Measurements from ENCODE around the gene AATK. TPM values are rescaled to one million over a fixed set of nuclear protein-coding genes. Genes with fewer than 3 reads are reported as not detected.

AATK gene
- total RNA-seq, 1 experiment from 2014 or later, result 0.46 TPM

- H3K4me3 ChIP-seq, result no peak overlapping the region
- no peaks in the 10 kb centered on the region for H3K79me2 ChIP-seq (ENCODE audit: low read depth)
- H3K27me3 ChIP-seq (ENCODE audit: insufficient read depth, low read depth), result no peaks in the 10 kb centered on the region
- TF ChIP-seq CTCF (conservative IDR thresholded peaks at IDR 0.05) (no peak), EZH2 (IDR thresholded peaks at IDR 0.05; ENCODE audit: low read depth) (no peak)
- H4K20me1 ChIP-seq (ENCODE audit: insufficient read depth), result peaks cover 11% of the 10 kb centered on the region; the same call in 1 of the 2 replicates
- no peak overlapping the region for H3K27ac ChIP-seq
- no peak overlapping the region for H3K4me2 ChIP-seq
- H2AFZ ChIP-seq, result no peak overlapping the region
- ChIA-PET POLR2A (ENCODE audit: unreplicated experiment) (no interaction called here), CTCF (interaction anchor here (0.7 kb wide), 1 partner anchor 172 kb away, joined by 3 read pairs; the partner anchor contains the start of genes NDUFAF8 and TEPSIN)
- no peaks in the 10 kb centered on the region for H3K36me3 ChIP-seq (ENCODE audit: low read depth)
- no peaks in the 10 kb centered on the region for H3K9me2 ChIP-seq (ENCODE audit: insufficient read depth)
- H3F3A ChIP-seq (ENCODE audit: insufficient read depth, low read depth), result no peaks in the 10 kb centered on the region
- H3K4me1 ChIP-seq (replicated peaks; ENCODE audit: insufficient read depth), result no peaks in the 10 kb centered on the region; the same call in 1 of the 2 replicates
- no TSS peak for BruUV-seq (replicated peaks)
- no peaks in the 10 kb centered on the region for H3K9me3 ChIP-seq (ENCODE audit: insufficient read depth, low read depth)
- DNase-seq, result no peak
- intact Hi-C loops (cut with micrococcal nuclease; ENCODE audit: unreplicated experiment), result no loop called here
Observed at GRCh38 chr17:81067391-81067811, 98.6 kb downstream of the AATK start.

Small RNA genes within 50 kb of the gene (microRNA-seq; reads per million reads assigned to microRNA genes)
- gene MIR1250 (ENCODE audit: borderline number of aligned reads, borderline replicate concordance) (not detected), gene MIR3065 (ENCODE audit: borderline number of aligned reads, borderline replicate concordance) (not detected), gene MIR338 (ENCODE audit: borderline number of aligned reads, borderline replicate concordance) (not detected), gene MIR657 (ENCODE audit: borderline number of aligned reads, borderline replicate concordance) (not detected)

Other genes with a start within 250 kb of the AATK start
- 17.4 and 18.1 TPM in 2 replicates for gene CHMP6, start 174.4 kb downstream of the AATK start, total RNA-seq (2021)
- gene BAIAP2, start 131.1 kb downstream of the AATK start, total RNA-seq (2021), result 109 and 125 TPM in 2 replicates
- not detected in 2 replicates for gene PVALEF, start 714 bp downstream of the AATK start, total RNA-seq (2021)
- gene CEP131, start 56.7 kb upstream of the AATK start, total RNA-seq (2021), result 24.4 and 33.4 TPM in 2 replicates
- 35.0 and 36.8 TPM in 2 replicates for gene TEPSIN, start 72.8 kb upstream of the AATK start, total RNA-seq (2021)
- 53.3 and 64.2 TPM in 2 replicates for gene NDUFAF8, start 73.1 kb upstream of the AATK start, total RNA-seq (2021)
- 127 and 130 TPM in 2 replicates for gene SLC38A10, start 129.1 kb upstream of the AATK start, total RNA-seq (2021)
- gene BAHCC1, start 229.2 kb upstream of the AATK start, total RNA-seq (2021), result 33.7 and 35.4 TPM in 2 replicates